Adrenal gland (tissue), 5 donors: ENCODE measurements around the gene NUMA1.

Experiments used
- POLR2A ChIP-seq, 2 donors: fragments of 450-650 bp; IDR thresholded peaks; one replicate each; pipeline ENCODE4 v1.6.1; 2017; ENCODE audit warnings: antibody characterized with exemption in 2 of 2, mild to moderate bottlenecking in 2 of 2, moderate library complexity in 1 of 2
- TF ChIP-seq, protein P1 (sequence below), 6 experiments: fragments of 450-650 bp in 4 of 6; fragments of 200-600 bp in 2 of 6; sonication (generic) in 1 of 6; IDR thresholded peaks; 1 replicate in 5 of 6; 2 replicates in 1 of 6; pipeline versions ENCODE4 v1.5.1 to v1.8.0; 2016 to 2021; ENCODE audit warnings: antibody characterized with exemption in 6 of 6, mild to moderate bottlenecking in 2 of 6, moderate library complexity in 1 of 6
- donor health status: DM: no; HTN: no; CAD: no.

DNA sequence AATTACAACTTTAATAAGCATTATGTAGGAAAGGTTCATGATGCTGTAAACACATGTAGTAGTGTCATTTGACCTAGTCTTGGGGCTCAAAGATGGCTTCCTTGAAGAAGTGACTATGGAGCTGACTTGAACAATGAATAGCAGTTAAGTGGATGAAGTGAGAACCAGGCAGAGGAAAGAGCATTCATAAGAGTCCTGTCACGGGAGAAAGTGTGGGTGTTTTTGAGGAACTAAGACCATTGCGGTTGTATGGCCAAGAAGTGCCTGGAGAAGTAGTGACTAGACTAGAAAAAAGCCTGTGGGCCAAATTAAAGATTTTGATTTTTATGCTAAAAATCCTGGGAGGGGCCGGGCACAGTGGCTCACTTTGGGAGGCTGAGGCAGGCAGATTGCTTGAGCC, 88.8 kb downstream of the NUMA1 start:
- TF ChIP-seq, protein P1, sequence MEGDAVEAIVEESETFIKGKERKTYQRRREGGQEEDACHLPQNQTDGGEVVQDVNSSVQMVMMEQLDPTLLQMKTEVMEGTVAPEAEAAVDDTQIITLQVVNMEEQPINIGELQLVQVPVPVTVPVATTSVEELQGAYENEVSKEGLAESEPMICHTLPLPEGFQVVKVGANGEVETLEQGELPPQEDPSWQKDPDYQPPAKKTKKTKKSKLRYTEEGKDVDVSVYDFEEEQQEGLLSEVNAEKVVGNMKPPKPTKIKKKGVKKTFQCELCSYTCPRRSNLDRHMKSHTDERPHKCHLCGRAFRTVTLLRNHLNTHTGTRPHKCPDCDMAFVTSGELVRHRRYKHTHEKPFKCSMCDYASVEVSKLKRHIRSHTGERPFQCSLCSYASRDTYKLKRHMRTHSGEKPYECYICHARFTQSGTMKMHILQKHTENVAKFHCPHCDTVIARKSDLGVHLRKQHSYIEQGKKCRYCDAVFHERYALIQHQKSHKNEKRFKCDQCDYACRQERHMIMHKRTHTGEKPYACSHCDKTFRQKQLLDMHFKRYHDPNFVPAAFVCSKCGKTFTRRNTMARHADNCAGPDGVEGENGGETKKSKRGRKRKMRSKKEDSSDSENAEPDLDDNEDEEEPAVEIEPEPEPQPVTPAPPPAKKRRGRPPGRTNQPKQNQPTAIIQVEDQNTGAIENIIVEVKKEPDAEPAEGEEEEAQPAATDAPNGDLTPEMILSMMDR (IDR thresholded peaks at IDR 0.05) = no peak
- no peak for TF ChIP-seq POLR2A (IDR thresholded peaks at IDR 0.05)
